Upper lobe of left lung (tissue), 6 donors: Measurements from ENCODE around the gene NFKBIZ. TPM values are rescaled to one million over a fixed set of nuclear protein-coding genes. Genes with fewer than 3 reads are reported as not detected.

Source experiments
- ATAC-seq, 2 donors: fragments of 200-7000 bp; cut with Tn5 transposase; one replicate each; pipeline ENCODE4 v1.9.1; 2022; ENCODE audit warnings: mild to moderate bottlenecking in 2 of 2, moderate library complexity in 2 of 2; ENCODE audit not compliant: low FRiP score in 2 of 2
- DNase-seq, 2 donors: peaks; one replicate each; pipeline ENCODE4 v3.0.0-alpha.2; 2019 to 2020
- H3K27ac ChIP-seq, 4 donors: fragments of 200-600 bp; sonication (generic); one replicate each; pipeline ENCODE4 v1.5.1; 2016 to 2019
- H3K27me3 ChIP-seq, 4 donors: fragments of 200-600 bp; sonication (generic); one replicate each; pipeline ENCODE4 v1.5.1; 2017 to 2019
- H3K36me3 ChIP-seq, 4 donors: fragments of 200-600 bp; sonication (generic); one replicate each; pipeline ENCODE4 v1.5.1; 2016 to 2019
- H3K4me1 ChIP-seq, 4 donors: fragments of 200-600 bp; sonication (generic); one replicate each; pipeline ENCODE4 v1.5.1; 2018 to 2019
- H3K4me3 ChIP-seq, 4 donors: fragments of 200-600 bp; sonication (generic); one replicate each; pipeline ENCODE4 v1.5.1; 2017 to 2019; ENCODE audit warnings: mild to moderate bottlenecking in 2 of 4, moderate library complexity in 1 of 4
- H3K9me3 ChIP-seq, 4 donors: fragments of 200-600 bp; sonication (generic); one replicate each; pipeline ENCODE4 v1.5.1; 2018 to 2019
- EP300 ChIP-seq, 4 donors: sonication (generic); formaldehyde crosslinking; IDR thresholded peaks; one replicate each; pipeline ENCODE4 v1.5.1; 2017; ENCODE audit warnings: antibody characterized with exemption in 4 of 4, control low read depth in 2 of 4
- POLR2A ChIP-seq, 4 donors: fragments of 450-650 bp; IDR thresholded peaks; one replicate each; pipeline ENCODE4 v1.5.1; 2016 to 2017; ENCODE audit warnings: antibody characterized with exemption in 4 of 4, mild to moderate bottlenecking in 2 of 4
- POLR2AphosphoS5 ChIP-seq, 2 donors: sonication (generic); formaldehyde crosslinking; IDR thresholded peaks; one replicate each; pipeline ENCODE4 v1.5.1; 2017; ENCODE audit warnings: antibody characterized with exemption in 2 of 2
- WGBS, 2 donors: methylation state at CpG; one replicate each; pipeline ENCODE4 v1.1.5; 2017 to 2018; 5-methylcytosine and 5-hydroxymethylcytosine counted together
- total RNA-seq, 6 donors: library from RNA; depleted of rRNA in 4 of 6; stranded (reverse); fragments of >200 nt in 4 of 6; gene quantifications; one replicate each; pipeline versions ENCODE4 v1.1.0 to v1.2.1, GENCODE V29; 2016 to 2021
- TF ChIP-seq, protein P1 (sequence below), 6 experiments: fragments of 450-650 bp in 4 of 6; fragments of 200-600 bp in 2 of 6; sonication (generic) in 2 of 6; IDR thresholded peaks; one replicate each; pipeline ENCODE4 v1.5.1; 2016 to 2019; ENCODE audit warnings: antibody characterized with exemption in 6 of 6
- donor health status: DM: no; HTN: no; CAD: no; lungs with moderate emphysema.
- donor health status: DM: no; HTN: yes; CAD: no; lungs with severe emphysema.

The NFKBIZ gene
- total RNA-seq, 6 donors from 2014 or later = 76.1 to 270 (median 106) TPM

DNA sequence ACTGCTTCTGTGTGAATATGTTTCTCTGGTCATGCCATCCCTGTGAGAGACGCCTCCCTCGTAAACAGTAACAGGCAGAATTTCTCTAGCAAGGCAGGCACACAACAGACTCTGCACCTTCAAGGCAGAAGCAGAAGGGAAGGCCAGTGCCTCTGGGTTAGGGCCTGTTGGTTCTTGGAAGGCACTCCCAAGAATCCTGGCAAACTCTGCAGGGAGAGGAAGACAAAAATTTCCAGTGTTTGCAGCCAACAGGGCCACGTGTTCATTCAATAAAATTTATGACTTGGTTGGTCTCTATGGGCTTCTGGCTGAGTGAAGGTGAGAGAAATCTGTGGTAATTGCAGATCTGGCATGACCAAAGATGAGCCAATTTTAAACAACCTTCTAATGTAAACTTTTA lies 39.3 kb downstream of the NFKBIZ start:
- Histone ChIP-seq H3K4me1 (no peaks in the 10 kb centered on the region), H3K4me3 (no peak overlapping the region), H3K9me3 (peaks cover 0 to 1% (median 0%) of the 10 kb centered on the region in 4 donors), H3K27me3 (no peaks in the 10 kb centered on the region), H3K27ac (no peak overlapping the region), H3K36me3 (no peaks in the 10 kb centered on the region)
- DNase-seq (no peak), ATAC-seq (no peak)
- 69 to 76% methylated on average over 3 of the region's 3 CpGs for WGBS, 2 donors
- TF ChIP-seq POLR2AphosphoS5 (IDR thresholded peaks at IDR 0.05) (no peak), EP300 (IDR thresholded peaks at IDR 0.05) (no peak), POLR2A (IDR thresholded peaks at IDR 0.05) (no peak)
- TF ChIP-seq, protein P1, sequence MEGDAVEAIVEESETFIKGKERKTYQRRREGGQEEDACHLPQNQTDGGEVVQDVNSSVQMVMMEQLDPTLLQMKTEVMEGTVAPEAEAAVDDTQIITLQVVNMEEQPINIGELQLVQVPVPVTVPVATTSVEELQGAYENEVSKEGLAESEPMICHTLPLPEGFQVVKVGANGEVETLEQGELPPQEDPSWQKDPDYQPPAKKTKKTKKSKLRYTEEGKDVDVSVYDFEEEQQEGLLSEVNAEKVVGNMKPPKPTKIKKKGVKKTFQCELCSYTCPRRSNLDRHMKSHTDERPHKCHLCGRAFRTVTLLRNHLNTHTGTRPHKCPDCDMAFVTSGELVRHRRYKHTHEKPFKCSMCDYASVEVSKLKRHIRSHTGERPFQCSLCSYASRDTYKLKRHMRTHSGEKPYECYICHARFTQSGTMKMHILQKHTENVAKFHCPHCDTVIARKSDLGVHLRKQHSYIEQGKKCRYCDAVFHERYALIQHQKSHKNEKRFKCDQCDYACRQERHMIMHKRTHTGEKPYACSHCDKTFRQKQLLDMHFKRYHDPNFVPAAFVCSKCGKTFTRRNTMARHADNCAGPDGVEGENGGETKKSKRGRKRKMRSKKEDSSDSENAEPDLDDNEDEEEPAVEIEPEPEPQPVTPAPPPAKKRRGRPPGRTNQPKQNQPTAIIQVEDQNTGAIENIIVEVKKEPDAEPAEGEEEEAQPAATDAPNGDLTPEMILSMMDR (IDR thresholded peaks at IDR 0.05) = no peak

DNA sequence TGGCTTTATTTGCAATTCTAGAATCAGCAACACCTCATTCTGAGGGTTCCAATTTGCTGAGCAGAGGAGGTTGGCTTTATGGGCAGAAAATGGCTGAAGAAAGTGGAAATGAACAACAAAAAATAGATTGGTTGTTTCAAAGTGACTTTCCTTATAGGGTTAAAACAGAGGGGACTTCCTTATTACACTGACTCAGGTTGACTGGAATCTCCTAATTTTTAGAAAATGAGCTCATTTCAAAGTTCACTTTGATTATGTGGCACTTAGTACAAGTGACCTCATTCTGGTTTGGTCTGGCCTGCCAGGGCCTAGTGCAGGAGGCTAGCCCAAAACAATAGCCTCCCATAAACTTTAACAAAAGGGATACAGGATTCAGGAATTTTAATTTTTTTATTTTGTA lies 41.4 kb downstream of the NFKBIZ start:
- DNase-seq = no peak
- Histone ChIP-seq H3K36me3 (no peaks in the 10 kb centered on the region), H3K9me3 (peaks cover 0 to 3% (median 0%) of the 10 kb centered on the region in 4 donors), H3K4me3 (no peak overlapping the region), H3K4me1 (no peaks in the 10 kb centered on the region), H3K27ac (no peak overlapping the region), H3K27me3 (no peaks in the 10 kb centered on the region)
- no peak for TF ChIP-seq EP300 (IDR thresholded peaks at IDR 0.05)
- no peak for TF ChIP-seq POLR2AphosphoS5 (IDR thresholded peaks at IDR 0.05)
- TF ChIP-seq, protein P1 (IDR thresholded peaks at IDR 0.05) = no peak
- TF ChIP-seq POLR2A (IDR thresholded peaks at IDR 0.05) = no peak
- ATAC-seq = peak in 1 of 2 donors; percentile 79

DNA sequence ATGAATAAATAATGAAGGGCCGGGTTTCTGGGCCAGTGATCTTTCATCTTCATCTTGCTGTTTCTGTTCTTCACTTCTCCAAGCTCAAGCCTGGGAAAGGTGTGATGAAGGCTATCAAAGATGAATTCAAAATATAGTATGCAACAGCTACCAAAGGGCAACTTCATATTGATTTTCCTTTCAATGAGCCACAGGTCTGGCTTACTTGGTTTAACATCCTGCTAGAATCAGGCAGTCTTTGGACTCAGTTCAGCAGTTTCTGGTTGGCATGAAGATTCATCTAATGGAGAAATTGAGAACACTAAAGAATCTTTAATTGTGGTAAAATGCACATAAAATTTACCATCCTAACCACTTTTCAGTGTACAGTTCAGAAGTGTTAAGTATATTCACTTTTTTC lies 43.3 kb downstream of the NFKBIZ start:
- Histone ChIP-seq H3K4me1 (no peaks in the 10 kb centered on the region), H3K9me3 (peaks cover 0 to 3% (median 0%) of the 10 kb centered on the region in 4 donors), H3K36me3 (no peaks in the 10 kb centered on the region), H3K4me3 (no peak overlapping the region), H3K27ac (no peak overlapping the region), H3K27me3 (no peaks in the 10 kb centered on the region)
- ATAC-seq (no peak), DNase-seq (no peak)
- TF ChIP-seq, protein P1 (IDR thresholded peaks at IDR 0.05) = no peak
- TF ChIP-seq POLR2A (IDR thresholded peaks at IDR 0.05) = no peak
- TF ChIP-seq EP300 (IDR thresholded peaks at IDR 0.05) = no peak
- no peak for TF ChIP-seq POLR2AphosphoS5 (IDR thresholded peaks at IDR 0.05)
- WGBS, 2 donors = 91 to 96% methylated on average over 1 of the region's 1 CpG

DNA sequence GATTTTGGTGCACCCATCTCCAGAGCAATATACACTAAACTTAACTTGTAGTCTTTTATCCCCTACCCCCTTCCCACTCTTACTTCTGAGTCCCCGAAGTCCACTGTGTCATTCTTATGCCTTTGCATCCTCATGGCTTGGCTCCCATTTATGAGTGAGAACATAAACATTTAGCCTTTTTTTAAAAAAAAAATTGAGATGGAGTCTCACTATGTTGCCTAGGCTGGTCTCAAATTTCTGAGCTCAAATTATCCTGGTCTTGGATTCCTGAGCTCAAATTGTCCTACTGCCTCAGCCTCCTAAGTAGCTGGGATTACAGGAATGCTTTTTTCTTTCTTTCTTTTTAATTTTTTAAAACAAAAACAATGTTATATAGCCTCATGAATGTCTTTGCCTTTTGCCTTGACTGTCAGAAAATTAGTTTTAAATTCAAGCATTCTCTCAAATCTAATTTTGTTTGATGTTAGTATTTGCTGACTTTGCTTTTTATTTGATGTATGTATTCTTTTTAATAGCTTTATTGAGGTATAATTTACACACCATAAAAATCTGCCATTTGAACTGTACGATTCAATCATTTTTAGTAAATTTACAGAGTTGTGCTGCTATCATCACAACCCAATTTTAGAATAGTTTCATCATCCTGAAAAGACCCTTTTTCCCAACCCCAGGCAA lies 46.9 kb downstream of the NFKBIZ start:
- Histone ChIP-seq H3K4me3 (no peak overlapping the region), H3K27ac (no peak overlapping the region), H3K9me3 (peaks cover 0 to 3% (median 0%) of the 10 kb centered on the region in 4 donors), H3K4me1 (no peaks in the 10 kb centered on the region), H3K36me3 (no peaks in the 10 kb centered on the region), H3K27me3 (no peaks in the 10 kb centered on the region)
- DNase-seq (no peak), ATAC-seq (no peak)
- TF ChIP-seq POLR2A (IDR thresholded peaks at IDR 0.05) (no peak), POLR2AphosphoS5 (IDR thresholded peaks at IDR 0.05) (no peak)
- WGBS, 2 donors = 93 to 95% methylated on average over 2 of the region's 2 CpGs

DNA sequence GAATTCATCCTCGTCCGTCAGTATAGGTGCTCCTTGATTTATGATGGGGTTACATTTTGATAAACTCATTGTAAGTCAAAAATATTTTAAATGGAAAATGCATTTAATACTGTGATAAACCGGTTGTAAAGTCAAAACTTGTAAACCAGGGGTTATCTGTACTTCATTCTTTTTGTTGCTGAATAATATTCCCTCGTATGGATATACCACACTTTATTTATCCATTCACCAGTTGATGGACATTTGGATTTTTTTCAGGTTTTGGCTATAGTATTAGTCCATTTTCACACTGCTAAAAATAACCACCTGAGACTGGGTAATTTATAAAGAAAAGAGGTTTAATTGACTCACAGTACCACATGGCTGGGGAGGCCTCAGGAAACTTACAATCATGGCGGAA lies 47.7 kb downstream of the NFKBIZ start:
- H3K9me3 ChIP-seq = peaks cover 0 to 3% (median 0%) of the 10 kb centered on the region in 4 donors
- no peak for TF ChIP-seq POLR2AphosphoS5 (IDR thresholded peaks at IDR 0.05)
- ATAC-seq = no peak
- H3K4me3 ChIP-seq = no peak overlapping the region
- H3K4me1 ChIP-seq = no peaks in the 10 kb centered on the region
- 88 to 94% methylated on average over 5 of the region's 5 CpGs for WGBS, 2 donors
- no peak for DNase-seq
- no peaks in the 10 kb centered on the region for H3K36me3 ChIP-seq
- no peak overlapping the region for H3K27ac ChIP-seq
- no peaks in the 10 kb centered on the region for H3K27me3 ChIP-seq

DNA sequence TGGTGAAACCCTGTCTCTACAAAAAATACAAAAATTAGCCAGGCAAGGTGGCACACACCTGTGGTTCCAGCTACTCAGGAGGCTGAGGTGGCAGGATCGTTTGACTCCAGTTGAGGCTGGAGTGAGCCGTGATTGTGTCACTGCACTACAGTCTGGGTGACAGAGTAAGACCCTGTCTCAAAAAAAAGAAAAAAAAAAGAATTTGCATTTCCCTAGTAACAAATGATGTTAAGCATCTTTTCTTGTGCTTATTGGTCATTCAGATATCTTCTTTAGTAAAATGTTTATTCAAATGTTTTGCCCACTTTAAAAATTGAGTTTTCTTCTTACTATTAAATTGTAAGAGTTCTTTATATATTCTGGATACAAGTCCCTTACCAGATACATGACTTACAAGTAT lies 48.7 kb downstream of the NFKBIZ start:
- no peaks in the 10 kb centered on the region for H3K4me1 ChIP-seq
- no peak overlapping the region for H3K4me3 ChIP-seq
- WGBS, 2 donors = 88 to 90% methylated on average over 2 of the region's 2 CpGs
- ATAC-seq (no peak), DNase-seq (no peak)
- H3K9me3 ChIP-seq = peaks cover 0 to 3% (median 0%) of the 10 kb centered on the region in 4 donors
- TF ChIP-seq, protein P1 (IDR thresholded peaks at IDR 0.05) = no peak
- TF ChIP-seq EP300 (IDR thresholded peaks at IDR 0.05) (no peak), POLR2A (IDR thresholded peaks at IDR 0.05) (no peak), POLR2AphosphoS5 (IDR thresholded peaks at IDR 0.05) (no peak)
- no peak overlapping the region for H3K27ac ChIP-seq
- H3K27me3 ChIP-seq = no peaks in the 10 kb centered on the region
- no peaks in the 10 kb centered on the region for H3K36me3 ChIP-seq
